Brain pericyte (primary cell): ENCODE results near the gene CCR5.
"Not testable (repeated sequence)": the region's sequence is repeated elsewhere in the genome, so short reads cannot be mapped to it uniquely, and the experiment has no call there.

Experiments used
- DNase-seq: peaks from one replicate; pipeline ENCODE4 v3.0.0-alpha.2; 2012; ENCODE audit warnings: low read depth, low spot score

Gene CCR5

DNA sequence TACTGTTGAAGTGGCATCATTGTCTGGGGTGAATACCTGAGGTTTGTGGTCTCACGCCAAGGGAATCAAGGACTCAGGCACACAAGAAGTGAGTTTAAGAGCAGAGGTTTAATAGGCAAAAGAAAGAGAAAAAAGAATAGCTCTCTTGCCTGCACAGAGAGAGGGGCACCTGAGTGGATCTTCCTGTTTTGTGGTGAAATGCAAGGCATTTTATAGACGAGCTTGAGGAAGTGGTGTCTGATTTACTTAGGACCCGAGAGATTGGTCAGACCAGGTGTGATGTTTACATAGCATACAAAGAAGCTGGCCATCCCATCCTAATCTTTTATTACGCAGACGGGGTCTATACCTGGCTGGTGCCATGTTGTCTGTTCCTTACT is 13.2 kb downstream of the CCR5 start:
- no peak for DNase-seq

DNA sequence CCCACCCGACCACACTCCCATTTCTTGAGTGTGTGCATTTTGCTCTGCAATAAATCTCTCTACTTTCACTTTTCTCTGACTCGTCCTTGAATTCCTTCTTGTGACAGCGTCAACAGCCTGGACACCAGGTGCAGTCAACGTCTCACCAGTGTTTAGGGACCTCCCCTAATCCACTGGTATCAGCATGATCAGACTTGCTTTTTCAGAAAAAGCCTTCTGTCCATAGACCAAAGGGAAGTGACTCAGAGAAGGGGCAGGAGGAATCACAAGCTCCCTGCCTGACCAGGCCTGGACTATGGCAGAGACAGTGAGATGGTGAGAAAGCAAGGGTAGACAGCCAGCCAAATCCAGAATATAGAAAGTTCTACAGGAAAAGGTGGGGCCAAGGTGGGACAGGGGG is 15.5 kb downstream of the CCR5 start:
- DNase-seq: no peak

DNA sequence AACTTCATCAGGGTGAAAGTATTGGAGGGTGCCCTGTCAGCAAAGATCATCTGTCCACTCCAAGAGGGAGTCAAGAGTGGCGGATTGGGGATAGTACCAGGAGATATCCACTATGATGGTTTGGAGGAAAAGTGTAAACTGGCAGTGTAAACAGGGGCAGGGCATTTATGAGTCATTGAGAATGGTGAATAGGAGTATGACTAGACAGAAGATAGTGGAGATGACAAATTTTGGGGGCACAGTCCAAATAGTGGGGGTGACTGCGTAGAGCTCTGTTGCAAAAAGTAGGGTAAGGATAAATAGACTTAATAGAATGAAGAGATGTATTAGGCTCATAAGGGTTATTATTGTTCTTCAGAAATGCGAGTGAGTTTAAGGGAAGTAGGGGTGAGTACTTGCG is 18.1 kb downstream of the CCR5 start:
- DNase-seq: not testable (repeated sequence)

DNA sequence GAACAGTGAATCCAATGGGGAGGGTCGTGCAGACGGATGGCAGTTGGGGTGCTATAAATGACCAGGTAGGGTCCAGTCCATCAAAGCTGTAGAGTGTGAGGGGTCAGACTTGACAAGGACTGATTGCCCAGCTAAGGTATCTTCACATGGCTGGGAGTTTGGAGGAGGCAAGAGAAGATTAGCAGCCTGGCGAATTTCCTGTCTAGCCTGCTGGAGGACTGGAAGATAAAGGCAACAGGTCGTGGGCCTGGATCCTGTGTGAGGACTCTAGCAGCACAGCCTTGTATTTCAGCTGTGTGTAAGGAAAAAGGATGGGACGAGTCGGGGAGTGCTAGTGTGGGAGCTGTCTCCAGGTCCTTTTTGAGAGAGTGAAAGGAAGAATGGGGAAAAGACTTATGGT is 18.6 kb downstream of the CCR5 start:
- no peak for DNase-seq

DNA sequence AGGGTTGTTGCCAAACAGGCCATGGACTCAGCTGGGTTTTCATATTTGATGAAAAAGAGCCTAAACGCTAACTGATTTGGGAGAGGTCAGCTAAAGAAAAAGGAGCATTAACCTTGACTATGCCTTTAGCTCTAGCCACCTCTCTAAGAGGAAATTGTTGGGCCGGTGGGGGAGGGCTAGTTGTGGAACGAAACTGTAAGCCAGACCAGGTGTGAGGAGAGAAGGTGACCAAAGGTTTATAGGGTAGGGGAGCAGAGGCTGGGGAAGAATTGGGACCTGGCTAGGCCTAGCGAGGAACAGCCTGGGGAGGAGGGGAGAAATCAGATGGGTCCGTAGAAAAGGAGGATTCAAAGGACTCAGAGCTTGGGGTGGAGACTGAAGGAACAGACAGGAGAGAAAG is 20.8 kb downstream of the CCR5 start:
- not testable (repeated sequence) for DNase-seq

DNA sequence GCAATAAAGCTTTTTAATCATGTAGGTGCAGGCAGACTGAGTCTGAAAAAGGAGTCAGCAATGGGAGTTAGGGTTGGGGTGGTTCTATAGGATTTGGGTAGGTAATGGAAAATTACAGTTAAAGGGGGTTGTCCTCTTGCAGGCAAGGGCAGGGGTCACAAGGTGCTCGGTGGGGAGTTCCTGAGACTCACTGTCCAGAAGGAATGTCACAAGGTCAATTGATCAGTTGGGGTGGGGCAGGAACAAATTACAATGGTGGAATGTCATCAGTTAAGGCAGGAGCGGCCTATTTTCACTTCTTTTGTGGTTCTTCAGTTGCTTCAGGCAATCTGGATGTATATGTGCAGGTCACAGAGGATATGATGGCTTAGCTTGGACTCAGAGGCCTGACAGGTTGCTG is 22.3 kb downstream of the CCR5 start:
- no peak for DNase-seq

DNA sequence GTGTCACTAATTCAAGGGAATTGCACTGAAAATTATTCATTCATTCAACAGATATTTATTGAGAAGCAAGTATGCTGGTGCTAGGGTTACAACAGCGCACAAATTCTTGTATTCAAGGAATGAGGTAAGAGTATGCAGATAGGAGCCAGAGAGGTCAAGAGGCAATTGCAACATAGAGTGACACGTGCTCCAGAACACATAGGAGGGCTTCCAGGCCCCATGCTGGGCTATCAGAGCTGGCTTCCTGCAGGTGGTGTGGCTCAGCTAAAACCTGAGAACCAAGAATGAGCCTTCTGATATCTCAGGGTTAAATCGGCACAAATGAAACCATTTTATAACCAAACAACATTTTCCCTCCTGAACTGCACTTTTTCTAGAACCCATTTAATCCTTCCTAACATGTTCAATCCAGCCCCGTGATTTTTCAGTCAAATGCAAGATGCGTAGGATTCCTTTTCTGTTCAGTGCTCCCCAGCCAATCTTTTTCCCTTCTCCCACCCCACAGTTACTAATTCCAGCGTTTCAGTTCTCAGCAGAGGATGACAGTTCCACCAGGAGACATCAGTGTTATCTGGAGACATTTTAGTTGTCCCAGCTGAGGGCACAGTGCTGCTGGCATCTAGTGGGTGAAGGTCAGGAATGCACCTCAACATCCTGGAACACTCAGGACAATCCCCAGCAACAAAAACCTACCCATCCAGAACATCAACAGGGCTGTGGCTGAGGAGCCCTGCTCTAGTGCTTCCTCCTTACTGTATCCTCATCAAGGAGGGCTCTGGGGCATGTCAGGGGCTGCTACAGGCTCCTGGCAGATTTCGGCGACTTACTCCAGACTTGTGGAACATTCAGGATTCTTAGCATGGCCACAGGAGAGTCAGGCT is 23.0 kb downstream of the CCR5 start:
- no peak for DNase-seq

DNA sequence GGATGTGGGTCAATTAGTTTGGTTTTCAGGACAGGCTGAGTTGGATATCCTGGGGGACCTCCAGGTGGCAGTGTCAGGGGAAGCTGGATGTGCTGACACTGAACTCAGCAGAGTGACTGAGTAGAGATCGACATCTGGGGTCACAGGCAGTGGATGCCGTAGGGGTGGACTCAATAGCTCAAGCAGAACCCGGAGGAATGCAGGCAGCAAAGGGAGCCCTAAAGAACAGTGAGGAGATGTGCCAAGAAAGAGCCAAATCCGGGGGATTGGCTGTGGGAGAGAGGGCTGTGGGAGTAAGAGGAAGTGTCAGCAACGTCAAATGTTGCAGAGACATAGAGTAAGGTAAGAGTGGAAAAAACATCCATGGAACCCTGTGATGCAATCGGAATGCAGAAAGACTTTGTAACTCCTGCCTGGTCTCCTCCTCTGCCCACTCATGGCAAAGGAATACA is 24.5 kb downstream of the CCR5 start:
- DNase-seq: no peak

DNA sequence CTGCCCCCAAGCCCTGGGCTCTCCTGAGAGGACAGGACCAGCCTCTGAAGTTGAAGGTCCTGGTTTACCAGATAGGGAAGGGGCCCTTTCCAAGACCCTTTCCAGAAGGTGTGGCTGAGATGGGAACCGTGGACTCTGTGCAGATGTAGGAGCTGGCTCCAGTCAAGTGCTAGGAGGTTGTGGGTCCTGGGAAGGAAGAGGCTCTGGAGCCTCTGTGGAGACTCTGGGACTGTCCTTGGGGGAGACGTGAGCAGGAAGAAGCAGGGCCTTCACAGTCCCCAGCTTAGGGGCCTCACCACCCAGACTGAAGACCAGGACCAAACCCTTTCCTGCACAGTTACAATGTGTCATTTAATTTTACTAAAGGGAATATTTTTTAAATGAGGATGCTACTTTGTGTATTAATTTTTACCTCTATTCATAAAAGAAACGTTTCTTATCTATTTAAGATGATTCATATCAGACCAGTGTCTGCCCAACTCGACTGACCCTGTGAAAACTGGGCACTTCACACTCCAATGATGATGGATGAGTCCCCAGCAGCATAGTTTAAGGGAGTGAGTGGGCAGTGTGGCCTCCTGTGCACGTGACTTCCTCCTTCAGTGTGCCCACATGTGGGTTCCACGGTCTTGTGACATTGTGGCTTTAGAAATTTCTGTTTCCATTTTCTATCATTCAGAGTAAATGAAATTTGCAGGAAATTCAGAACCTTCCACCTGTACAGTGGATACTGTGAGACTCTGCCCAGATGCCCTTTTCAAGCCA is 25.2 kb downstream of the CCR5 start:
- DNase-seq: no peak

DNA sequence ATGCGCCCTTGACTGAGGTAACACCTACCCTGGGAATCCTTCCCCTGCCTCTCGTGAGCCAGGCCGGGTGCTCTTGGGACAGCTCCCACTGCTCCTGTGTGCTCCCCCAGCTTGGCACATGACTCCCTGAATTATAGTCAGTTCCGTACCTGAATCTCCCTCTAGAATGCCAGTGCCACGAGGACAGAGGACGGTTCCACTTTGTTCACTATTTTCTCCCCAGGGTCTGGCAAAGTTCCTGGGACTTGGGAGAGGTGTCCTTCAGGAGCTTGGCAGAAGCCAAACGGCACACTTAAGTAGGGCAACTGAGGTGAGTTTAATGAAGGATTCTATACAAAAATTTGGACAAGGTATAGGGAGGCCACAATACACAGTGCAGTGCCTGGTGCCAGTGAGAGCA is 26.4 kb downstream of the CCR5 start:
- no peak for DNase-seq

DNA sequence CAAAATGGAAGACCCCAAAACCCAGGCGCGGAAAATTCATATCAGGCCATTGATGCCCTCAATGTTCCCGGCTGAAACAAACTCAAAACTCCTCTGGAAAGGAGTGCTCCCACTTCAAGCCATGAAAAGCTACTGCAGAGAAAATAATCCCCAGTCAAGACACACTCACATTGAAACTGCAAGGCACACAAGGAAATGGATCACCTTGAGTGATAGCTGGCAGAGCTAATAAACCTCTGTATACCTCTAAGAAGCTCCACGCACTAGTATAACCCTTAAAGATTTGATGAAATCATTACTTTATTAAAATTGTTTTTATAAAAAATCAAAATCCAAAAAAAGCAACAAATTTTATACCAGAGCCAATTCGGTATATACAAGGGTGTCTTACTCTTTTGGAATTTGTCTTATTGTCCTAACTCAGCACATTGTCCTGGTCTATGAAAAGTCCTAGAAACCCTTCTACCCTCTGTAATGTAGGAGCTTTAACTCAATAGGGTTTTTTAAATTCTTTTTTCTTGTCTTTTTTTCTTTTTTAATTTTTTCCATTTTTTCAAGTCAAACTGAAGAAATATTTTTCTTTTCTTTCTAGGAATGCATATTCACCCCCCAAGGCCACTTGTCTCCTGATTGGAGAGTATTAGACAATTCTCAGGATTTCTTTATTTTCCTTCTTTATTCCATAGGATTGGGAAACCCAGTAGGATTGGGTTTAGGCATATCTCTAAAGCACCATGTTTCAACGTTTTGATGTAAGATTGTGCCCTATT is 27.6 kb downstream of the CCR5 start:
- DNase-seq: no peak

DNA sequence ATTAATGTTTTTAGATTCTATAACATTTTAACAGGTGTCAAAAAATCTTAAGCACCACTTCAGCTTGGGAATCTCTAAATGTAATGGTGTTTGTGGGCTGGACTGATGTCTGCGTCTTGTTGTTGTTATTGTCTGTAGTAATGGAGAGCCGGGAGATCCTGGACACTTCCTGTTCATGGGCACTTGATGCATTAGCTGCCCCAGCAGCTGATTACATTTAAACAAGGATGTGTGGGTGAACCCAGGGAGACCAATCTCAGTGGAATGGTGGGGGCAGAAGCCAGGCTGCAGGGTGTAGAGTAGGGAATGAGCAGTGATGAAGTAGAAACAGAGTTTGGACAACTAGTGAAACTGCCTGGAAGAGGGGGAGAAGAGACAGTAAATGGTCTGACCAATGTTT is 28.4 kb downstream of the CCR5 start:
- no peak for DNase-seq

DNA sequence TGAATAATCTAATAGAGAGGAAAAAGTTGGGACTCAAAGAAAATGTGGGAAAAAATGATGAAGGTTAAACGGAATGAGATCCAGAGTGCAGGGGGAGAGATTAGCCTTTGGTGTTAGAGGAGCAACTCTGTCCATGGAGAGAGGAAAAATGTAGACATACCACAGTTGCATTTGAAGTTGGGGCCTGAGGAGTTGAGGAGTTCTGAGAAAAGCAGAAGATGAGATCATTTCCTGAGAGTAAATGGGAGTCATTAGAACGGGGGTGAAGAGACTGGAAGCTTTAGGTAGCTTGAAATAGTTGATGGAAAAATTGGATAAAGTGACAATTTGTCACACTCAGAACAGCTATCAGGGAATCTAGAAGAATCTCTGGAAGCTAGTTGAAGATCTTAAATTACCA is 28.8 kb downstream of the CCR5 start:
- no peak for DNase-seq

DNA sequence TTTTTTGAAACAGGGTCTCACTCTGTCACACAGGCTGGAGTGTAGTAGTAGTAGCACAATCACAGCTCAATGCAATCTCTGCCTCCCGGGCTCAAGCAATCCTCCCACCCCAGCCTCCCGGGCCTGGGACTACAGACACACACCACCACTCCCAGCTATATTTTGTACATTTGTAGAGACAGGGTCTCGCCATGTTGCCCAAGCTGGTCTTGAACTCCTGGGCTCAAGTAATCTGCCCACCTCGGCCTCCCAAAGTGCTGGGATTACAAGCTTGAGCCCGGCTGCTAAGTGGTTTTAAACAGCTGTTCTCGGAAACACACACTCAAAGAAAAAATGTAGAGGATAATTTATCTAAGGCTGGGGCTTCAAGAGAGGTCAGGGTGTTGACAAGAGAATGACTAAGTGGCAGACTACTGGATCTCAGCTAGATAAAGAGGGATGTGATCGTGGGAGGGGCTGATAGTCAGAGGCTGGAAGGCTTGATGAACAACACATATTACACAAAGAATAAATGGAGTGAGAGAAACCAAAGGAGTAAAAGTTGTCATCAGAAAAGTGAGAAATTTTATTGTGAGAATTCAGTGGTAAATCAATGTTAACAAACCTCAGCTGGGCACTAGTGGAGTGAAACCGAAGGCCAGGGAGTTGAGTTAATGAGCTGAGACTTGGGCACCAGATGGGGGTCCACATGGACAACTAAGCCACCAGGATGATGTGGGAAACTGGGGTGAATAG is 29.4 kb downstream of the CCR5 start:
- DNase-seq: no peak

DNA sequence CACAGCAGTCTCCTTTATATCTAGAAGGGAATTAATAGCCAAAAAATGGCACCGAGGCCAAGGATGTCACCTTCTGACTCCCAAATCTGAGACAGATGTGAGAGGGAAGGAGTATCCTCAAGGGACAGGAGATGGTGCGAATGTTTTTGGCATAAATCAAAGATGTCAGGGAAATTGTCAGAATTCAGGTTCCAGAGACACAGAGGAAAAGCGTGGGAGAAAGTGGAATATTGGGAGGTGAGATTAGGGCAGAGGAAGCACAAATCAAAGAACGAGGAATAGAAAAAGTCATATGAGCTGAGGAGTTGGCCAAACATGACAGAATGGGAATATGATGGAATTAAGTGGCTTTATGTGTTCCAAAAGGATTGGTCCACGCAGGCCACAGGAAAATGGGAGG is 30.1 kb downstream of the CCR5 start:
- DNase-seq: no peak

DNA sequence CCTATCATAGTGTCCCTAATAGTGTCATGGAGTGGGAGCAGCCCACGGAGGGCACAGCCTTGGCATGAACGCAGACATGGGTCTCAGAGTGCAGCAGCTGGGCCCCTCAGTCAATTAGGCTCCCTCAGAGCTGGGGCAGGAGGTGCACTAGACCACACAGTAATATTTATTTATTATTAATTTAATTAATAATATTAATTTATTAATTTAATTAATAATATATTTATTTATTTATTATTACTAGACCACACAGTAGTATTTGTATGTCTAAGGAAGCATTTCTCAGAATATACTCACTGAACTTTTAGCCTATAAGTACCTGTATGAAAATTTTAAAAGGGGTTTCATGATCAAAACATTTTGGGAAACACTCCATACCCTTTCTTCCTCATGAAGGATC is 30.8 kb downstream of the CCR5 start:
- no peak for DNase-seq

DNA sequence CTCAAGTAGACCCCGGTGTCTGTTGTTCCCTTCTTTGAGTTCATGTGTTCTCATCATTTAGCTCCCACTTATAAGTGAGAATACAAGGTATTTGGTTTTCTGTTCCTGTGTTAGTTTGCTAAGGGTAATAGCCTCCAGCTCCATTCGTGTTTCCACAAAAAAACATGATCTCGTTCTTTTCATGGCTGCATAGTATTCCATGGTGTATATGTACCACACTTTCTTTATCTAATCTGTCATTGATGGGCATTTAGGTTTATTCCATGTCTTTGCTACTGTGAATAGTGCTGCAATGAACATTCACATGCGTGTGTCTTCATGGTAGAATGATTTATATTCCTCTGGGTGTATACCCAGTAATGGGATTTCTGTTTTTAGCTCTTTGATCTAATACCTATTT is 32.2 kb downstream of the CCR5 start:
- not testable (repeated sequence) for DNase-seq

DNA sequence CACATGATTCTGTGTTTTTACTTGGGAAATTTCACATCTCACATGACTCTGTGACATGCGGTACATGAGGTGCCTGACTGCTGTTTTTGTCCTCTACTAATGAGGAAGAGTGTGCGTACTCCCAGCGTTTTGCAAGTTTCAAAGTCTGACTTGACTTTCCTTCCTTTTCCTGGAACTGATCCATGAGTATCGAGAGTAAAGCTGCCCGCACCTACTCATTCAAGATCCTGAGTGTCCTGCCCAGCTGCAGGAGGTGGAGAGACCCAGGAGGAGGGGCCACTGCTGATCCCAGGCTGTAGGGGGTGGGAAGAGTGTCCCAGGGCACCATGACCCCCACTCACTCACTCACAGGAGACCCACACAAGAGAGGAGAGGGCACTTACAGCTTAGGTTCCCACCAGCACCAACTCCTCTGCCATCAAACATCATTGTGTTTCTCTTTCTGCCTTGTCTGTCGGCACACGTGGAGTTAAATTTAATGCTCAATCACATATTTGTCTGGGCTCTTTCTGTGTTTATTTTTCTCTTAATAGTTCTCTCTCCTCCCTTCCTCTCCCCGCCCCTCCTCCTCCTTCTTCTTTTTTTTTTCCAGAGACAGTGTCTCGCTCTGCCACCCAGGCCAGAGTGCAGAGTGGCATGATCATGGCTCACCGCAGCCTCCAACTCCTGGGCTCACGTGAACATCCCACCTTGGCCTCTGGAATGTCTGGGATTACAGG is 34.7 kb downstream of the CCR5 start:
- no peak for DNase-seq

DNA sequence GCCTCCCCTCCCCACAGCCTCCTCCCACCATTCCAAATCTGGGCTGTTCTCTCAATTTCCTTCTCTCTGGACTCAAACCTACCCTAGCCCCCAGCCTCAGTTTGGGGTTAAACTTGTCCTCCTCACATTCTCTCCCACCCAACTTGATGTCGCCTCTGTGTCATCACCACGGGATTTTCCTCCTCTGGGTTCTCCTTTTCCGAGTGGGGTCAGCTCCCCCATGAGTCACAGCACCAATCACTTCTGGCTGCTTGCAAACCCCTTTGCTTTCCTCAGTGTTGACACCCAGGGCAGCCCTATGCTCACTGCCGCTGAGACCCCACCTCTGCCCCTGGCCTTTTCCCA is 35.7 kb downstream of the CCR5 start:
- DNase-seq: no peak

DNA sequence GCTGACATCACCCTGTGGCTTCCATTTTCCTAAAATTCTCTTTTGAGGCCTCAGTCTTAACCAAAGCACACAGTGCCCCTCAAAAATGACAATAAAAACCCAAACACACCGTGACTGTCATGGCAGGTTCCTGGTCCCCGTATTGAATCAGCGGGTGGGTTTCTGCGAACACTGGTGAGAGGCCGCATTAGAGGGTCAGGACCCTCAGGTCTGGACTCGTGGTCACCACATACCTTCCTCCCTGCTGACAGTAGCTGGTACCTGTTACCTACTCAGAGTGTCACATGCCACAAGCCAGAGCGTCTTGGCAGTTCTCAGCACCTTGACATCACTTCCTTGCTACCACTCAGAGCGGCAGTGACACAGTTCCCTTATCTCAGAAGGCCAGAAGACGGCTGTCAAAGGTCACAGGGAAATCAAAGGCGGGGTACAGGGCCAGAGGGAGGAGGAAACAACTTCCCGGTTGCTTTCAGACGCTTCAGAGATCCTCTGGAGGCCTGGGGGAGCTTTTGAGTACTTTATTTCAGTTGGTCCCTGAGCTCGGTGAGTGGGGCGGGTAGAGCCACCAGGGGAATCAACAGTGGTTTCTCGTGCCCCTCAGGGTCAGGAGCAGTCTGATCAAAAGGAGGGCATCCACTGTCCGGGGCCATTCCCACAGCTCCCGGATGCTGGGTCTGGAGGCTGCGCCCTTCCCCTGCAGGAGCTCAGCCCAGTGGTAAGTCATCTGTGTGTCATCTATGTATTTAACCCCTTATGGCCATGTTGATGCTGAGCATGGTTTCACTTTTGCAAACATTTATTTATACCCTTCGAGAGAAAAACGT is 36.3 kb downstream of the CCR5 start, which contains the start of the genes CCR5AS and CCRL2:
Gene CCR5AS (minus strand): TSS at position 279 of the 824 bp plus-strand sequence.
Gene CCRL2 (plus strand): TSS at position 472 of the 824 bp plus-strand sequence. CDS start 821 bp downstream, outside the sequence.
- peak; percentile 33 for DNase-seq
